HL-60/S4 treated with phorbol 12-myristate 13-acetate at 8.2 ng/mL for 4 days and 3 days (cell line): ENCODE measurements around the gene UBALD1.

ENCODE experiments used
- in situ Hi-C: fragments of 300-500 bp; cut with MboI; formaldehyde crosslinking; loops from 2 replicates; pipeline ENCODE4 v1.15.0; 2022; ENCODE audit warnings: low sequenced_read_pairs

The UBALD1 gene

DNA sequence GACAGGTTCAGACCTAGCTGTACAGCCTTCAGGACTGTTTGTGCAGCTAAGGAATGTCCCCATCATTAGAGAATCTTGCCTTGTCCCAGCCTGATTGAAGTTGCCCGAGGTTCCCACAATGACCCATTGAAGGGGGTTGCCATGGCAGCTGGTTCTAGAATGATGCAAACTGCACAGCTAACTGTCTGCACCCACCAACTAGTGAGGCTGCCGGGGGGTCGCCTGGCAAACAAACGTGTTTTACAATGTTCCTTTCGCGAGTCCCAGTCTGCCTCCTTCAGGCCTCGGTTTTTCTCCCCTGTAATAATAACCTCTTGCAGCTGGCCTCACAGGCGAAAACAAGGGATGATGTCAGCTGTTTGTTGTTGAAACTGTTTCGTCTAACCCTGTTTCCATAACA, 53.1 kb downstream of the UBALD1 start:
- in situ Hi-C loops: no loop called here
